SK-N-MC (cell line): Measurements from ENCODE around the gene MTM1.

ENCODE experiments used
- DNase-seq: peaks from one replicate; pipeline ENCODE4 v3.0.0-alpha.2; 2011; ENCODE audit warnings: low read depth, low spot score
- H3K27ac ChIP-seq: fragments of 200-600 bp; sonication (generic); 2 replicates; pipeline ENCODE4 v1.5.1; 2016; ENCODE audit warnings: mixed run types
- H3K36me3 ChIP-seq: fragments of 200-600 bp; sonication (generic); 2 replicates; pipeline ENCODE4 v1.6.1; 2017; ENCODE audit warnings: antibody characterized with exemption, low read length, mixed read lengths; ENCODE audit not compliant: insufficient read depth
- H3K4me3 ChIP-seq: fragments of 200-600 bp; sonication (generic); 2 replicates; pipeline ENCODE4 v1.5.1; 2016
- H3K9ac ChIP-seq: fragments of 200-600 bp; sonication (generic); 2 replicates; pipeline ENCODE4 v1.8.0; 2017; ENCODE audit warnings: mixed run types, mixed read lengths; ENCODE audit not compliant: insufficient read length
- H3K9me3 ChIP-seq: fragments of 200-600 bp; sonication (generic); 2 replicates; pipeline ENCODE4 v1.6.1; 2017; ENCODE audit warnings: low read depth, mild to moderate bottlenecking, antibody characterized with exemption, low read length, moderate library complexity, mixed read lengths
- EZH2 ChIP-seq: fragments of 200-600 bp; sonication (generic); IDR thresholded peaks from one replicate; pipeline ENCODE4 v1.6.1; 2017; ENCODE audit warnings: antibody characterized with exemption
- FOXP2 ChIP-seq: optimal IDR thresholded peaks from 2 replicates; pipeline ENCODE3; 2011; ENCODE audit warnings: mild to moderate bottlenecking, moderate library complexity; ENCODE audit not compliant: insufficient read depth; ENCODE audit errors: extremely low read length, control extremely low read depth
- POLR2AphosphoS5 ChIP-seq: IDR thresholded peaks from 2 replicates; pipeline ENCODE4 v1.6.1; 2012; ENCODE audit warnings: mild to moderate bottlenecking, low read depth, low read length, borderline replicate concordance

MTM1 gene

GRCh38 chrX:150568320-150569154, at the start of gene MTM1:
TSS of gene MTM1 (plus strand) at chrX:150568621. CDS start at chrX:150592615, 23,994 bp downstream.
- peak within 1 kb of the TSS; percentile 89 for H3K27ac ChIP-seq

GRCh38 chrX:150522494-150522893, 45.9 kb upstream of the MTM1 start:
- no peaks in the 10 kb centered on the region for H3K9me3 ChIP-seq
- H3K4me3 ChIP-seq = no peak overlapping the region
- no peak overlapping the region for H3K27ac ChIP-seq
- H3K9ac ChIP-seq = no peak overlapping the region
- no peaks in the 10 kb centered on the region for H3K36me3 ChIP-seq
- no peak for DNase-seq
- no peak for TF ChIP-seq POLR2AphosphoS5
- TF ChIP-seq FOXP2 = no peak
- no peak for TF ChIP-seq EZH2

More at GRCh38 chrX:150568320-150569154, at the start of gene MTM1:
- no peaks in the 10 kb centered on the region for H3K36me3 ChIP-seq
- TF ChIP-seq POLR2AphosphoS5 = peak; percentile 30; the same call in 1 of the 2 replicates
- TF ChIP-seq EZH2 = no peak
- H3K4me3 ChIP-seq = peak within 1 kb of the TSS; percentile 79
- peak within 1 kb of the TSS; percentile 56 for H3K9ac ChIP-seq
- no peaks in the 10 kb centered on the region for H3K9me3 ChIP-seq
- DNase-seq = peak; percentile 51

- H3K36me3 ChIP-seq = no peaks in the 10 kb centered on the region
- H3K9me3 ChIP-seq = no peaks in the 10 kb centered on the region
- no peak overlapping the region for H3K4me3 ChIP-seq
- TF ChIP-seq FOXP2 (no peak), POLR2AphosphoS5 (no peak), EZH2 (no peak)
- DNase-seq = no peak
- H3K27ac ChIP-seq = no peak overlapping the region
- H3K9ac ChIP-seq = no peak overlapping the region
Observed at GRCh38 chrX:150525061-150525919, 43.1 kb upstream of the MTM1 start.

- no peak overlapping the region for H3K9ac ChIP-seq
- H3K4me3 ChIP-seq = no peak overlapping the region
- H3K36me3 ChIP-seq = no peaks in the 10 kb centered on the region
- H3K27ac ChIP-seq = no peak overlapping the region
- no peaks in the 10 kb centered on the region for H3K9me3 ChIP-seq
- DNase-seq = no peak
- TF ChIP-seq FOXP2 (no peak), EZH2 (no peak)
Observed at GRCh38 chrX:150526692-150527091, 41.7 kb upstream of the MTM1 start.

GRCh38 chrX:150527108-150527507, 41.3 kb upstream of the MTM1 start:
- no peak for TF ChIP-seq FOXP2
- no peak for TF ChIP-seq POLR2AphosphoS5
- TF ChIP-seq EZH2 = no peak
- H3K27ac ChIP-seq = no peak overlapping the region
- H3K36me3 ChIP-seq = no peaks in the 10 kb centered on the region
- H3K4me3 ChIP-seq = no peak overlapping the region
- H3K9me3 ChIP-seq = no peaks in the 10 kb centered on the region
- H3K9ac ChIP-seq = no peak overlapping the region
- no peak for DNase-seq

GRCh38 chrX:150529587-150529986, 38.8 kb upstream of the MTM1 start:
- no peaks in the 10 kb centered on the region for H3K9me3 ChIP-seq
- no peaks in the 10 kb centered on the region for H3K36me3 ChIP-seq
- no peak overlapping the region for H3K4me3 ChIP-seq
- no peak overlapping the region for H3K27ac ChIP-seq
- H3K9ac ChIP-seq = no peak overlapping the region
- no peak for DNase-seq
- TF ChIP-seq EZH2 = no peak
- no peak for TF ChIP-seq FOXP2
- TF ChIP-seq POLR2AphosphoS5 = no peak

GRCh38 chrX:150530821-150531220, 37.6 kb upstream of the MTM1 start:
- H3K9me3 ChIP-seq = no peaks in the 10 kb centered on the region
- H3K36me3 ChIP-seq = no peaks in the 10 kb centered on the region
- no peak for DNase-seq
- TF ChIP-seq FOXP2 = no peak
- no peak for TF ChIP-seq EZH2
- no peak for TF ChIP-seq POLR2AphosphoS5
- H3K4me3 ChIP-seq = no peak overlapping the region
- H3K9ac ChIP-seq = no peak overlapping the region
- H3K27ac ChIP-seq = no peak overlapping the region

GRCh38 chrX:150531467-150531866, 37.0 kb upstream of the MTM1 start:
- Histone ChIP-seq H3K4me3 (no peak overlapping the region), H3K27ac (no peak overlapping the region), H3K9me3 (no peaks in the 10 kb centered on the region), H3K36me3 (no peaks in the 10 kb centered on the region), H3K9ac (no peak overlapping the region)
- DNase-seq = no peak
- TF ChIP-seq EZH2 (no peak), POLR2AphosphoS5 (no peak), FOXP2 (no peak)
